Cardiac septum (tissue), 1 donor: ENCODE results near the gene POLR3E. TPM values are rescaled to one million over a fixed set of nuclear protein-coding genes. Genes with fewer than 3 reads are reported as not detected.
"Not testable (repeated sequence)": the region's sequence is repeated elsewhere in the genome, so short reads cannot be mapped to it uniquely, and the experiment has no call there.

Experiments
- DNase-seq: peaks from one replicate; pipeline ENCODE4 v3.0.0-alpha.2; 2020; ENCODE audit warnings: low spot score
- intact Hi-C: fragments of 100-400 bp; cut with DNase I; formaldehyde crosslinking; loops from one replicate; pipeline ENCODE4 v1.14.0; 2022
- total RNA-seq: library from RNA; stranded (reverse); fragmentation: NEBNext Ultra II Directional; extraction: Animal tissue kit (Norgen Biotek cat#: 25700); gene quantifications from one replicate; pipeline ENCODE4 v1.2.1, GENCODE V29; 2021
- donor health status: DM: no; HTN: no; CAD: no.

The POLR3E gene
- total RNA-seq, 1 donor from 2014 or later = 32.7 TPM

- intact Hi-C loops = no loop called here
- DNase-seq = no peak
These were observed 54.9 kb downstream of the POLR3E start for GRCh38 chr16:22352140-22352539.

GRCh38 chr16:22352723-22353122 is 55.5 kb downstream of the POLR3E start:
- no peak for DNase-seq
- intact Hi-C loops = no loop called here

GRCh38 chr16:22353191-22353919 is 56.1 kb downstream of the POLR3E start:
- no peak for DNase-seq
- intact Hi-C loops = no loop called here

DNA sequence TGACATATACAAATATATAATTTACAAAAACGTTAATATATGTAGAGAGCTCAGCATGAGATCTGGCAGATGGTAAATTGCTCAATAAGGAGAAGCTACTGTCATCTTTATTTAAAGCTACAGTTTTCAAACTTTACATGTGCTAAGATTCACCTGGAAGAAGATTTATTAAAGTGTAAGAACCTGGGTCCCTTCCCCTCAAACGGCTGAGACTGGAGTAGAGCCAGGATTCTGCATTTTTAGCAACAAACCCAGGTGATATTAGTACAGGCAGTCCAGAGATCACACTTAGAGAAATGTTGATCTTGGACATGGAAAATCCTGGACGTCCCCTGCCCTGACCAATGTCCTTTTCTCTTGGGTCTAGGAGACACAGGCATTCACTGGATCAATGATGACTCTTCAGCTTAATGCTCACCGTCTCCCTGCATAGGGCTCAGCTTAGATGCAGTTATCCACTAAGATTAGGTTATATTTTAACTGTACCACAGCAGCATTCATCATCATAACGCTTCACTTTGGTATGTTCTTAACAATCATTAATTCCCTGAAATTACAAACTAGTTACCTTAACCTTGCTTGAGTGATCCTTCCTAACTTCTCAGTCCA is 56.8 kb downstream of the POLR3E start:
- intact Hi-C loops = no loop called here
- no peak for DNase-seq

GRCh38 chr16:22355487-22355908 is 58.3 kb downstream of the POLR3E start:
- intact Hi-C loops = no loop called here
- no peak for DNase-seq

DNA sequence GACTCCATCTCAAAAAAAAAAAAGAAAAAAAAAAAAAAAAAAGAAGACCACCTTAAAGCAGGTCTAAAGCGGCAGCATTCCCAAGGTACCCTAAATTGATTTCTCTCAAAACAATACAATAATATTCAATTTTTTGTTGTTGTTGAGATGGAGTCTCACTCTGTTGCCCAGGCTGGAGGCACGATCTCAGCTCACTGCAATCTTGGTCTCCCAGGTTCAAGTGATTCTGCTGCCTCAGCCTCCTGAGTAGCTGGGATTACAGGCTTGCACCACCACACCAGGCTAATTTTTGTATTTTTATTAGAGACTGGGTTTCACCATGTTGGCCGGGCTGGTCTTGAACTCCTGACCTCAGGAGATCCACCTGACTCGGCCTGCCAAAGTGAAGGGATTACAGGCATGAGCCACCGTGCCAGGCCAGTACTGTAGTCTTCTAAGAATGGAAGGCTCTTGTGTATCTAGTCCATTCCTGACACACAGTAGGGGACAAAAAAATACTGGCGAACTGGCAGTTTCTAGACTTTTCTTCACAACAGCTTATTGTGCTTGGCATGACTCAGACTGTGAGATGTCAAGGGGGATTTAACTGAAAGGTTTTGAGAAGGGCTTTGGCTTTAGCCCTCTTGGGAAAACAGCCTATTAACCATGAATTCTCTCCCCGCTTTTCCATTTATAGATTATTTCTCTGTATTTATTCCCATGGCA is 59.9 kb downstream of the POLR3E start:
- intact Hi-C loops = no loop called here

DNA sequence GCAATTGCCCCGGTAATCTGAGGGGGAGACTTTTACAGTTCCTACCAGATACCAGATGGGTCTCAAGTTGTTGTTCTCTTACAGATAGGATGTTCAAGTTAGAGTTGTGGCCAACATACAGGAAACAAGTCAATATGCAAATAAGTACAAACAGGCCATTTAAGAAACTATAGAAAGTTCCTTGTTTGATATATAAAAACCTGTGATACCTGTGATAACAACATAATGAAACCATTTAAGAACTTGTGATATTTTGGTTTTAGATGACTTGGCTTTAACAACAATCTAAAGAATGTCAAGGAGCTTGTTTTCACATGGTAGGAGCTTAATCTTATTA is 60.4 kb downstream of the POLR3E start:
- DNase-seq = no peak
- intact Hi-C loops = no loop called here

More for the DNA sequence above, 59.9 kb downstream of the POLR3E start:
- DNase-seq = no peak

- DNase-seq = no peak
- intact Hi-C loops = no loop called here
These were observed 60.8 kb downstream of the POLR3E start for GRCh38 chr16:22358000-22358399.

DNA sequence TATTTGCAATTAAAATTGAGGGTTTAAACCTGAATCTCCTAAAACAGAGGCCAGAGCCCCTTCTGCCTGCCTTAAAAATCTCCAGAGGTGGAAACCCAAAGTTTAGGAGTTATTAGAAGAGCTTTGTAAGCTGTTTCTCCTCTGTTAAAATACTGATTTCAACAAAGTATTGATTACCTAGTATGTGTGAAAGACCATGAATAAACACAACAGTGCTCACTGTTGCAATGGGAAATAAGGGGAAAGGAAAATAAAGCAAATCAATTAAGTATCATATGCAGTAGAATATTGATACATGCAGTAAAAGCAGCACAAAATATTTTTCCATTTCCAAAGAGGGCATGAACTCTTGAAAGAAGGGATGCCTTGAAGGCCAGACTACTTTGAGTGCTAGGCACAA is 62.5 kb downstream of the POLR3E start:
- intact Hi-C loops = no loop called here
- DNase-seq = no peak

- intact Hi-C loops = no loop called here
- no peak for DNase-seq
These were observed 63.9 kb downstream of the POLR3E start for GRCh38 chr16:22360963-22361659.

- intact Hi-C loops = no loop called here
- DNase-seq = no peak
These were observed 67.0 kb downstream of the POLR3E start for GRCh38 chr16:22364241-22364640.

DNA sequence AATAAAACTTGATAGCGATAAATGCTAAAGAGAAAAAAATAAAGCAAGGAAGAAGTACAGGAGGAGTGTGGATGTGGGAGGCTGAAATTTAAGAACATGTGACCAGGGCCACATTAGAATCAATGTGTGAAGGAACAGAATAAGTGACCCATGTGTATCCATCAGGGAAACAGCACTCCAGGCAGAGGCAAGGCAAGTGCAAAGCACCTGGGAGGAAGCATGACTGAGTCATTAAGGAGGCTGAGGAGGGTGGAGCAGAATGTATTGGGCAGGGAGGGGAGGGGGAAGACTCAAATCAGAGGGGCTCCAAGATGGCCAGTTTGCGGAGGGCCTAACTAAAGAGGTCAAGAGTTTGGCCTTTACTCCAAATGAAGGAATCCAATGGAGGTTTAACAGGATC is 69.2 kb downstream of the POLR3E start:
- no peak for DNase-seq
- intact Hi-C loops = no loop called here

DNA sequence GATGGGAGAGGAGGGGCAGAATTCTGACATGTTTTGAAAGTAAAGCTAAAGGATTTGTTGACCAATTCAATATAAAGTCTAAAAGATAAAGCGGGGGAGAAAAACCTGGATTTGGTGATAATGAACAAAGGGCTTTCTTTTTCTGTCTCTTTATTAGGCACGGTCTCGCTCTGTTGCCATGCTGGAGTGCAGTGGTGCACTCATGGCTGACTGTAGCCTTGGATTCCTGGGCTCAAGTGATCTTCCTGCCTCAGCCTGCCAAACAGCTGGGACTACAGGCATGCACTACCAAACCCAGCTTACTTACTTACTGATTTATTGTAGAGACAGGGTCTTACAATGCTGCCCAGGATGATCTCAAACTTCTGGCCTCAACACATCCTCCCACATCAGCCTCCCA is 69.7 kb downstream of the POLR3E start:
- no peak for DNase-seq

GRCh38 chr16:22368200-22368826 is 71.1 kb downstream of the POLR3E start:
- DNase-seq, intact Hi-C loops: not testable (repeated sequence)

More for the DNA sequence above, 69.7 kb downstream of the POLR3E start:
- intact Hi-C loops = no loop called here

DNA sequence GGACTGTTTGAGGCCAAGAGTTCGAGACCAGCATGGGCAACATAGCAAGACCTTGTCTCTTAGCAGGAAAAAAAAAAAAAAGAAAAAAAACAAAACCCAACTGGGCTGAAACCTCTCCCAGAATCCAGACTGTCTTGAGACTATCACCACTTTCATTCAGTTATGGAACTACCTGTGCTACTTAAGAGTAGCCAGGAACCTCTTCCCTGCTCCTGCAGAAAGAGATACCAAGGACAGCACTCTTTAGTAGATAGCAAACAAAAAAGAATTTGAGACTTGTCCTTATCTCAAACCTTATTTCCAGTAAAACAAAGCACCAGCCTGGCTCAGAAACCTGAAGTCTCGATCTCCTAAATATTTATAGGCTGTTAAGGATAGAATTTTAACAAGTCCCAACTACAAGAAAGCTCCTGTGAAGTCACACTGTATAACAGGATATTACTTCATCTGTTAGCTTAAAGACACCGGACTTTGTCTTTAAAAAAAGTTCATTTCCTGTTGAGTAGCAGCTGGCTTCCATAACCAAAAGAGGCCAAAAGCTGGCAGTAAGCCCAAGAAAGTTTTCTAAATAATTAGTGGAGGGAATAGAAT is 72.1 kb downstream of the POLR3E start:
- intact Hi-C loops = no loop called here
- DNase-seq = no peak

DNA sequence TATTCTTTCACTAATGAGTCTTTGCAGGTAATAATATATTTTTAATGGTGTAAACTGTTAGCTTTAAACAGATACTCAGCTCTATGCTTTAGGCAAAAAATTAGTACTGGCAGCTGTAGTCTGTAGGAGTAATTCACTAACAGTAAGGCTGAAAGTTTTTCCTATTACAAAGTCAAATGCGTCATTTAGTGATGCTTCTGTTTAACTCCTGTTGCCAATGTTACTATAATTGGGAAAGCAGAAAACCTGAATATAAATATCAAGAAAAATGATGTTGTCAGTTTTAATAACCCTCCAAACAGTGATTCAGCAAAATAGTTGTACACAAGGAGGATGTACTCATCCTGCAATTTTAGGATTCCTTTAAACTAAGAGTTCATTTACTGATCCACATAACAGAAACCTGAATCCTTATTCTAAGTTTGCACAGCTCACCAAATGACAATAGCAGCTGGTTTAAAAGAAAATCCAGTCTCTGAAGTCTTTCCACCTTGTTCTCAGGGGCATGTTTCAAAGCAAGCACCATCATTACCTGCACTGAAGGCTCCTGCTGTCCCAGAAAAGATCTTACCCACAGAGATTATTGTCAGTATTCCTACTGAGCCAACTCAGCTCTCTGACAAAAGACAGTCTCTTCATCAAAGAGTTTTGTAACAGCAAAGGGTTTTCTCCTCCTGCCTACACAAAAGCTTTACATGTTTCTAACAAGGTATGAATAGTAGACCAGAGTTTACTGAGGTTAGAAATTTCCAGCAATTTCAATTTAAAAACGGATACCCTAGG is 73.0 kb downstream of the POLR3E start:
- no peak for DNase-seq
- intact Hi-C loops = no loop called here

DNA sequence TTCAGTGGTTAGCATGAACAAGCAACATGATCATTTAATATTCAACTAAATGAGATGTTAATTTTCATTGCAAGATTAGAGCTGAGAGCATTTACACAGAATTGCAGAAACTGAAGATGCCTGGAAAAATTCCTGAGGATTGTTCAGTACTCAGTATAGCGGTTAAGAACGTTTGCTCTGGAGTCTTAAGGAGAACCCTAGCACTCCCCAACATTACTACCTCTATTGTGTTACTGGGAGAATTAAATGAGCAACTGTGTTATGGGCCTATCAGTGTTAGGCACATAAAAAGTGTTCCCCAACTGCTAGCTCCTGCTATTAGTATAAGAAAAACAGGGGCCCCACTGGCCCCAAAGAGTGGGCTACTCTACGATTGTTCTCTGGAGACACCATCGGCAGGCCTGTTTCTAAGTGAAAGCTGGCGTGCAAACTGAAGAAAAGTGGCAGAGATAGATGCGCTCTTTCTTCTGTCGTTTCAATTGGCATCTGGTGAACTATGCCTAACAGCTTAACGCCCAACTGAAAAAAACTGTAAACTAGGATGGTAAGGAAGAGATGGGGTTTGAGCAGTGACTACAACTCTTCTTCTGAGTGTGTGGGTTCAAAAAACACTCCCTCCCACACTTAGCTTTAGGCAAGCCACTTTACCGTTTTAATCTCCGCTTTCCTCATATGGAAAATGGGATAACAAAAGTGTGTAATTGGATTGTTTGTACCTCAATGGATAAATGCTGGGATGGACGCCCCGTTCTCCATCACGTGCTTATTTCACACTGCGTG is 75.9 kb downstream of the POLR3E start:
- intact Hi-C loops = no loop called here
- no peak for DNase-seq
